Right lobe of liver (tissue), 6 donors: ENCODE results near the gene CD109. TPM values are rescaled to one million over a fixed set of nuclear protein-coding genes. Genes with fewer than 3 reads are reported as not detected.
A peak's percentile ranks its signal among the peaks of the same experiment; 100 is the strongest.

Source experiments
- ATAC-seq, 4 donors: fragments of 200-7000 bp; cut with Tn5 transposase; one replicate each; pipeline ENCODE4 v1.9.1; 2020; ENCODE audit warnings: mild to moderate bottlenecking in 4 of 4, moderate library complexity in 4 of 4
- DNase-seq, 3 donors: peaks; one replicate each; pipeline ENCODE4 v3.0.0-alpha.2; 2020
- H3K27ac ChIP-seq, 3 donors: fragments of 200-600 bp; one replicate each; pipeline ENCODE4 v1.8.0; 2022
- H3K27me3 ChIP-seq, 2 donors: fragments of 200-600 bp; one replicate each; pipeline ENCODE4 v1.8.0; 2022
- H3K36me3 ChIP-seq, 4 donors: fragments of 200-600 bp; sonication (generic) in 1 of 4; one replicate each; pipeline versions ENCODE4 v1.5.1 to v1.8.0; 2017 to 2022; ENCODE audit warnings: control low read depth in 1 of 4
- H3K4me1 ChIP-seq, 4 donors: fragments of 200-600 bp; sonication (generic) in 1 of 4; one replicate each; pipeline versions ENCODE4 v1.5.1 to v1.8.0; 2017 to 2022; ENCODE audit warnings: control low read depth in 1 of 4
- H3K4me3 ChIP-seq, 3 donors: fragments of 200-600 bp; one replicate each; pipeline ENCODE4 v1.8.0; 2022
- H3K9me3 ChIP-seq, 4 donors: fragments of 200-600 bp; sonication (generic) in 1 of 4; one replicate each; pipeline versions ENCODE4 v1.5.1 to v1.8.0; 2017 to 2022; ENCODE audit warnings: control low read depth in 1 of 4
- POLR2A ChIP-seq: fragments of 450-650 bp; IDR thresholded peaks from one replicate; pipeline ENCODE4 v1.6.1; 2017; ENCODE audit warnings: antibody characterized with exemption, mild to moderate bottlenecking
- WGBS: methylation state at CpG from one replicate; pipeline ENCODE4 v1.1.6; 2018; ENCODE audit warnings: low coverage, low lambda C conversion rate; ENCODE audit not compliant: insufficient coverage; ENCODE audit errors: missing lambda C conversion rate; 5-methylcytosine and 5-hydroxymethylcytosine counted together
- intact Hi-C, 2 donors: fragments of 100-400 bp; cut with DNase I; formaldehyde crosslinking; loops; one replicate each; pipeline versions ENCODE4 v1.11.2 to v1.14.1; 2022
- total RNA-seq, 6 experiments: library from RNA; depleted of rRNA in 2 of 6; stranded (reverse); fragments of >200 nt in 2 of 6; fragmentation: NEBNext Ultra II Directional in 3 of 6; extraction: Animal tissue kit (Norgen Biotek cat#: 25700) in 3 of 6; gene quantifications; one replicate each; pipeline versions ENCODE4 v1.1.0 to v1.2.4, GENCODE V29; 2016 to 2023
- TF ChIP-seq, protein P1 (sequence below), 4 donors: fragments of 200-600 bp in 3 of 4; fragments of 450-650 bp in 1 of 4; IDR thresholded peaks; one replicate each; pipeline versions ENCODE4 v1.5.1 to v1.8.0; 2016 to 2022; ENCODE audit warnings: antibody characterized with exemption in 4 of 4, mild to moderate bottlenecking in 2 of 4
- donor health status: DM: no; HTN: yes; CAD: no.
- donor health status: DM: no; HTN: no; CAD: no.
- donor health status: DM: no; HTN: no; CAD: no.
- donor health status: DM: no; HTN: yes; CAD: no.
- donor health status: DM: no; HTN: yes; CAD: no.

CD109 gene
- total RNA-seq, 6 experiments from 2014 or later, result 0.35 to 8.4 (median 2.8) TPM

DNA sequence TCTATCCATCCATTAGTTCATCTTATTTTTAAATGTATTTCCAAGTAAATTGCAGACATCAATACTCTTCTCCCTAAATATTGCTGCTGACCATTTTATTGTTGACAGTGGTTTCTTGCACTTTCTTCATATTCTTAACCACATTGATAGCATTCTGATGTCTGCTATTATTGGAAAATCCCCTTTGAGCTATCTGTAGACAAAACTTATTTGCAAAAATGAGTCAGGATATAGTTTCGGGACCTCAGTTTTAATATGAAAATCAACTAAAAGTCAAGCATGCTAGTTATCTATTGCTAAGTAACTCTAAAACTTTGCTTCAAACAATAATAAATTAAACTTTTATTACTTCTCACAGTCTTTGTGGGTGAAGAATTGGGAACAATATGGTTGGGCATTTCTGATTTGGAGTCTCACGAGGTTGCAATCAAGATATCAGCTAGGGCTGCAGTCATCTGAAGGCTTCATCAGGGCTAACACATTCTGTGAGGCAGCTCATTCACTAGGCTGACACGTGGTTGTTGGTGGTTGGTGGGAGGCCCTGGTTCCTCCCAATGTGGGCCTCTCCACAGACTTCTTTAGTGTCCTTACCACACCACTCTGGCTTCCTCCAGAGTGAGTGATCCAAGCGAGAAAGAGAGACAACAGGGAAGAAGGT, 32.7 kb downstream of the CD109 start:
- H3K36me3 ChIP-seq, result no peaks in the 10 kb centered on the region
- H3K4me1 ChIP-seq, result no peaks in the 10 kb centered on the region
- 61% methylated on average over 4 of the region's 4 CpGs for WGBS
- no peak overlapping the region for H3K4me3 ChIP-seq
- no peaks in the 10 kb centered on the region for H3K27me3 ChIP-seq
- H3K27ac ChIP-seq, result no peak overlapping the region
- TF ChIP-seq, protein P1, sequence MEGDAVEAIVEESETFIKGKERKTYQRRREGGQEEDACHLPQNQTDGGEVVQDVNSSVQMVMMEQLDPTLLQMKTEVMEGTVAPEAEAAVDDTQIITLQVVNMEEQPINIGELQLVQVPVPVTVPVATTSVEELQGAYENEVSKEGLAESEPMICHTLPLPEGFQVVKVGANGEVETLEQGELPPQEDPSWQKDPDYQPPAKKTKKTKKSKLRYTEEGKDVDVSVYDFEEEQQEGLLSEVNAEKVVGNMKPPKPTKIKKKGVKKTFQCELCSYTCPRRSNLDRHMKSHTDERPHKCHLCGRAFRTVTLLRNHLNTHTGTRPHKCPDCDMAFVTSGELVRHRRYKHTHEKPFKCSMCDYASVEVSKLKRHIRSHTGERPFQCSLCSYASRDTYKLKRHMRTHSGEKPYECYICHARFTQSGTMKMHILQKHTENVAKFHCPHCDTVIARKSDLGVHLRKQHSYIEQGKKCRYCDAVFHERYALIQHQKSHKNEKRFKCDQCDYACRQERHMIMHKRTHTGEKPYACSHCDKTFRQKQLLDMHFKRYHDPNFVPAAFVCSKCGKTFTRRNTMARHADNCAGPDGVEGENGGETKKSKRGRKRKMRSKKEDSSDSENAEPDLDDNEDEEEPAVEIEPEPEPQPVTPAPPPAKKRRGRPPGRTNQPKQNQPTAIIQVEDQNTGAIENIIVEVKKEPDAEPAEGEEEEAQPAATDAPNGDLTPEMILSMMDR (IDR thresholded peaks at IDR 0.05), result no peak
- TF ChIP-seq POLR2A, result no peak
- no peak for ATAC-seq
- no peak for DNase-seq
- intact Hi-C loops, result no loop called here
- no peaks in the 10 kb centered on the region for H3K9me3 ChIP-seq

DNA sequence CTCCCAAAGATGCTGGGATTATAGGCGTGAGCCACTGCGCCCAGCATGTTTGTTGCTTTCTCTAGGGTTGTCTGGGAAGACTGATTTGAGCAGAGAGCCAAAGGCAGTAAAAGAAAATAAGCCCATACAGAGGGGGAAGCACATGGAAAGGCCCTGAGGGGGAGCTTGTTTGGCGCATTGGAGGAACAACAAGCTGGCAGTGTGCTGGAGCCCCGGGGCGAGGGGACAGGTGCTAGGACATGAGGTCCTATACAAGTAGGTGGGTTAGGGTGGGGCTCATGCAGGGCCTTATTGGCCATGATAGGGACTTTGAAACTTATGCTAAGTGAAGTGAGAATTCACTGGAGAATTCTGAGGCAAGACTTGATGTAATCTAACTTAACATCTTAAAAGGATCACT, 35.3 kb downstream of the CD109 start:
- Histone ChIP-seq H3K27me3 (no peaks in the 10 kb centered on the region), H3K27ac (no peak overlapping the region), H3K9me3 (no peaks in the 10 kb centered on the region), H3K36me3 (no peaks in the 10 kb centered on the region), H3K4me3 (no peak overlapping the region), H3K4me1 (no peaks in the 10 kb centered on the region)
- TF ChIP-seq POLR2A, result no peak
- TF ChIP-seq, protein P1 (IDR thresholded peaks at IDR 0.05), result no peak
- WGBS, result 84% methylated on average over 3 of the region's 5 CpGs
- DNase-seq (no peak), ATAC-seq (no peak)
- intact Hi-C loops, result no loop called here

DNA sequence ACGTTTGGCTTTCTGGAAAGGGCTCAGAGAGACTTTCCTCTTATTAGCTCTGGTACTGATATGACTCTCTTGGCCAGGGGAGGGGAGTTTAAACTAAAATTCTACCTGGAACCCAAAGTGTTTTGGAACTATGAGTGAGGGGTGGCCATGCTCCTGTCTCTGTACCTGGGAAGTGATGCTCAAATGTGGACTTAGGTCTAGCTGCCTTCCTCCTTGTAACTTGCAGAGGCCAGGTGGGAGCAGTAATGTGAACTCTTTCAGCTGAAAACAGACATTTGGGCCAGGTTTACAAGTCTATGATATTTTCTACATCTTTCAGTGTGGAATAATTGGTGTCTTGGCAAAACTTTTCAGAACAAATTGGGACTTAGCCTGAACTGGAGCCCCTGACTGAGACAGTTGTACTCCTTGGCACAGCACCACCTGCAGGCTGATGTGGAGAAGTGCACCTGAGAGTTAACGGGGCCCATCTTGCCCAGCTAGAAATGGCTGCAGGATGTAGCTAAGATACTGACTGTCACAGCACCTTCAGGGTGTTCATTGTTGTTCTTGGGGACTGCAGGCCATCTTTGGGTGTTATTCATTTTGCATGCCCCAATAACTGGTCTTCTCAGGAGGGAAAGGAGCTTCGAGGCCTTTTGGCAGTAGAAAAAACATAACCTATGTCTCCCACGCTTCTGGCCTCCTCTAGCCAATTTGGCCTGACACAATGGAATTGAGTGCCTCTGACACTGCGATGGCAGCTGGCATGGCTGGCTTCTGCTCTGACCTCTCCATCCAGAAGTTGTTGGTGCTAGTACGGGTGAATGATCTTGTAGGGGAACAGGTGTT, 37.1 kb downstream of the CD109 start:
- intact Hi-C loops, result no loop called here
- DNase-seq (peak; percentile 51 to 64 (median 57)), ATAC-seq (peak; percentile 94 to 99 (median 96))
- Histone ChIP-seq H3K27me3 (no peaks in the 10 kb centered on the region), H3K27ac (no peak overlapping the region), H3K9me3 (no peaks in the 10 kb centered on the region), H3K36me3 (no peaks in the 10 kb centered on the region), H3K4me3 (no peak overlapping the region), H3K4me1 (no peaks in the 10 kb centered on the region)
- 66% methylated on average over 5 of the region's 6 CpGs for WGBS
- TF ChIP-seq POLR2A, result no peak
- TF ChIP-seq, protein P1 (IDR thresholded peaks at IDR 0.05), result peak; percentile 70 to 91 (median 85)

DNA sequence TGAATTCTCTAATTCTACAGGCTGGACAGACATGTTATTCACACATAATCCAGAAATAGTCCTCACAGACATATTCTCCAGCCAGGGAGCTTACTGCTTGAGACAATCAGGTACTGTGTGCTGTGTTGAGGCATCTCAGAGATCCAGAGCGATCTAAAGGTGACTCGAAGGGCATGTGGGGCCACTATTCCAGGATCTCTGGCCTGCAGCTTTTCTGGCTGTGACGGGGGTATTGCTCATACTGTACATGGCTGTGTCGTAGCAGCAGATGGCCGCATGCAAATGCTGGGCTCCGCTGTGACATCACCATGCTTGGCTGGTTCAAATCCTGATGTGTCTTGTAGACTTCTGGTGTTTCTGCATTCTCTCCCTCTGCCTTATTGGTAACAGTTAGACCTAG, 37.8 kb downstream of the CD109 start:
- TF ChIP-seq, protein P1 (IDR thresholded peaks at IDR 0.05), result no peak
- TF ChIP-seq POLR2A, result no peak
- DNase-seq (no peak), ATAC-seq (no peak)
- no peaks in the 10 kb centered on the region for H3K9me3 ChIP-seq
- no peaks in the 10 kb centered on the region for H3K27me3 ChIP-seq
- H3K4me1 ChIP-seq, result no peaks in the 10 kb centered on the region
- H3K36me3 ChIP-seq, result no peaks in the 10 kb centered on the region
- H3K4me3 ChIP-seq, result no peak overlapping the region
- no peak overlapping the region for H3K27ac ChIP-seq
- 40% methylated on average over 1 of the region's 6 CpGs for WGBS
- intact Hi-C loops, result no loop called here
